Body of pancreas (tissue), 4 donors: ENCODE measurements around the gene RAD21L1.

Source experiments
- CTCF ChIP-seq, 7 experiments: fragments of 450-650 bp in 4 of 7; fragments of 200-600 bp in 3 of 7; sonication (generic) in 3 of 7; IDR thresholded peaks; one replicate each; pipeline ENCODE4 v1.5.1; 2016 to 2019; ENCODE audit warnings: antibody characterized with exemption in 7 of 7
- POLR2A ChIP-seq, 3 donors: fragments of 450-650 bp; IDR thresholded peaks; one replicate each; pipeline ENCODE4 v1.6.1; 2016; ENCODE audit warnings: antibody characterized with exemption in 3 of 3, mild to moderate bottlenecking in 2 of 3

- TF ChIP-seq CTCF (IDR thresholded peaks at IDR 0.05) = no peak
- TF ChIP-seq POLR2A (IDR thresholded peaks at IDR 0.05) = no peak
These were observed 69.6 kb downstream of the RAD21L1 start for GRCh38 chr20:1295276-1295930.
